DMS53 treated with DMSO at 0.1 percent for 48 hours (cell line): ENCODE data around the gene RIMKLB.
"Not testable (repeated sequence)": the region's sequence is repeated elsewhere in the genome, so short reads cannot be mapped to it uniquely, and the experiment has no call there.

Experiments
- DNase-seq: peaks from one replicate; lab custom pipeline; 2025; ENCODE audit not compliant: unreplicated experiment; lab: John Stamatoyannopoulos, UW

RIMKLB gene

GRCh38 chr12:8692573-8692972, 5.2 kb upstream of the RIMKLB start:
- peak; percentile 97 for DNase-seq

GRCh38 chr12:8695116-8695515, 2.7 kb upstream of the RIMKLB start:
- no peak for DNase-seq

- no peak for DNase-seq
Observed at GRCh38 chr12:8696442-8697090, 1.2 kb upstream of the RIMKLB start.

GRCh38 chr12:8697120-8697475, 693 bp upstream of the RIMKLB start:
- peak; percentile 67 for DNase-seq

- DNase-seq, result peak; percentile 16
Observed at GRCh38 chr12:8698132-8698851, 501 bp downstream of the RIMKLB start.

GRCh38 chr12:8698879-8699278, 1.1 kb downstream of the RIMKLB start:
- no peak for DNase-seq

GRCh38 chr12:8699714-8700113, 1.9 kb downstream of the RIMKLB start:
- no peak for DNase-seq

GRCh38 chr12:8701046-8701660, 3.4 kb downstream of the RIMKLB start:
- no peak for DNase-seq

GRCh38 chr12:8702159-8702558, 4.4 kb downstream of the RIMKLB start:
- DNase-seq, result no peak

GRCh38 chr12:8709124-8709830, 11.5 kb downstream of the RIMKLB start:
- DNase-seq, result peak; percentile 40

- no peak for DNase-seq
Observed at GRCh38 chr12:8712572-8712971, 14.8 kb downstream of the RIMKLB start.

GRCh38 chr12:8722286-8722800, 24.6 kb downstream of the RIMKLB start:
- DNase-seq, result no peak

- no peak for DNase-seq
Observed at GRCh38 chr12:8734873-8735381, 37.1 kb downstream of the RIMKLB start.

GRCh38 chr12:8742501-8742900, 44.7 kb downstream of the RIMKLB start:
- DNase-seq, result no peak

- not testable (repeated sequence) for DNase-seq
Observed at GRCh38 chr12:8743121-8743520, 45.3 kb downstream of the RIMKLB start.

GRCh38 chr12:8745631-8746030, 47.8 kb downstream of the RIMKLB start:
- not testable (repeated sequence) for DNase-seq

GRCh38 chr12:8746046-8746445, 48.3 kb downstream of the RIMKLB start:
- DNase-seq, result no peak

GRCh38 chr12:8760076-8760475, 62.3 kb downstream of the RIMKLB start:
- not testable (repeated sequence) for DNase-seq

GRCh38 chr12:8762701-8763100, 64.9 kb downstream of the RIMKLB start:
- DNase-seq, result not testable (repeated sequence)

- not testable (repeated sequence) for DNase-seq
Observed at GRCh38 chr12:8766121-8766520, 68.3 kb downstream of the RIMKLB start.

- no peak for DNase-seq
Observed at GRCh38 chr12:8770499-8770898, 72.7 kb downstream of the RIMKLB start.
